Glutamatergic neuron (in vitro differentiated cells): ENCODE measurements around the gene ZNF860. TPM values are rescaled to one million over a fixed set of nuclear protein-coding genes. Genes with fewer than 3 reads are reported as not detected.

Source experiments
- DNase-seq: peaks from one replicate; pipeline ENCODE4 v3.0.0; 2022
- H3K27ac Mint-ChIP-seq: one replicate; pipeline ENCODE4 v1.8.0; 2020; ENCODE audit warnings: mild to moderate bottlenecking, mixed read lengths, inconsistent platforms; ENCODE audit not compliant: unreplicated experiment
- H3K27me3 Mint-ChIP-seq: one replicate; pipeline ENCODE4 v1.8.0; 2020; ENCODE audit warnings: mild to moderate bottlenecking, moderate library complexity, mixed read lengths, inconsistent platforms; ENCODE audit not compliant: unreplicated experiment
- H3K36me3 Mint-ChIP-seq: one replicate; pipeline ENCODE4 v1.8.0; 2020; ENCODE audit warnings: mild to moderate bottlenecking, mixed read lengths, inconsistent platforms; ENCODE audit not compliant: unreplicated experiment
- H3K4me1 Mint-ChIP-seq: one replicate; pipeline ENCODE4 v1.8.0; 2020; ENCODE audit warnings: mild to moderate bottlenecking, low read depth, mixed read lengths, inconsistent platforms; ENCODE audit not compliant: unreplicated experiment
- H3K4me3 Mint-ChIP-seq: one replicate; pipeline ENCODE4 v1.8.0; 2020; ENCODE audit warnings: mild to moderate bottlenecking, mixed read lengths, inconsistent platforms; ENCODE audit not compliant: unreplicated experiment
- H3K9me3 Mint-ChIP-seq: one replicate; pipeline ENCODE4 v1.8.0; 2020; ENCODE audit warnings: mild to moderate bottlenecking, moderate library complexity, mixed read lengths, inconsistent platforms; ENCODE audit not compliant: unreplicated experiment
- CTCF ChIP-seq: fragments of 200-600 bp; sonication (generic); IDR thresholded peaks from one replicate; pipeline ENCODE4 v1.5.0; 2021; ENCODE audit not compliant: partially characterized antibody, unreplicated experiment
- total RNA-seq: library from RNA; stranded (reverse); fragmentation: NEBNext Ultra II Directional; extraction: Animal tissue kit (Norgen Biotek cat#: 25700); gene quantifications from one replicate; pipeline ENCODE4 v1.2.1, GENCODE V29; 2021; ENCODE audit not compliant: unreplicated experiment

The ZNF860 gene
- total RNA-seq, 1 donor from 2014 or later = not detected

GRCh38 chr3:31959251-31959650 is 22.3 kb upstream of the ZNF860 start:
- TF ChIP-seq CTCF = no peak
- peaks cover 2% of the 10 kb centered on the region for H3K9me3 Mint-ChIP-seq
- peaks cover 1% of the 10 kb centered on the region for H3K27me3 Mint-ChIP-seq
- no peak overlapping the region for H3K27ac Mint-ChIP-seq
- H3K4me3 Mint-ChIP-seq = peak overlapping the region; percentile 42
- H3K4me1 Mint-ChIP-seq = peaks cover 35% of the 10 kb centered on the region
- H3K36me3 Mint-ChIP-seq = peaks cover 15% of the 10 kb centered on the region
- DNase-seq = no peak

DNA sequence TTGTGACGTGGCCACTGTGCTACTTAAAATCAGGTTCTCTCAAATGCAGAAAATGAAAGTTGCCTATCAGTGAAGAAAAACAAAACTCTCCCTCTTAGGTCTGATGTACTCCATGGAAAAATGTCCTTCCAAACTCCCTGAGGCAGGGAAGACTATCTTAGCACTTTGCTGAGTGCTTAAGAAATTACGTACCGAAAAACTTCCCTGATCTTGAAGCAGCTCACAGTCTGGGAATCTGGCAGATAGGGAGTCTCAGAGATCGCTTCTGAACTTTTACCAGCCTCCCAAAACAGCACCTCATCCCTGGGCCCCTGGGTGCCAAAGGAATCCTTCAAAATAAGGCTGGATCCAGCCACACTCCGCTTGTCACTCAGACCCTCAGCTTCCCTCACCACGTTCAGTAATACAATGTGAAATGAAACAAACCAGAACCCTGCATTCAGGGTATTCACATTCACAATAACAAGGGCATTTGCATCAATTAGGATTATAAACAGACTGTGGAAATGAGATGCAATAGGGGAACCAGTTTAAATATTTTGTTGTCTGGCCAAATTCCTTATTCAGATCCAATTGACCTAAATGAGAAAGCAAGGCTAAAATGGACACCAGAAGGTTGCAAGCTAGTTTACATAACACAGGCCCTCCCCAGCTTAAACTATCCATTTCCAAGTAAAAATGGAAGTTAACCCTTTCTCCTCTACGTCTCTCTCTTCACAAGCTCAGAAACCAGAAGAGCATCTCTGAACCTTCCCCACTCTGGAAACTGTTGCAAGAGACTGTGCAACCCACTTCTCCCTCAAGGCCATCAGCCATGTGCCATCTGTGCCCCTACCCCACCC is 21.4 kb upstream of the ZNF860 start:
- Mint-ChIP-seq H3K36me3 (peaks cover 9% of the 10 kb centered on the region), H3K27me3 (peaks cover 1% of the 10 kb centered on the region), H3K4me1 (peaks cover 35% of the 10 kb centered on the region), H3K9me3 (peaks cover 2% of the 10 kb centered on the region), H3K4me3 (peak overlapping the region; percentile 69), H3K27ac (peak overlapping the region; percentile 72)
- DNase-seq = no peak
- TF ChIP-seq CTCF = no peak

DNA sequence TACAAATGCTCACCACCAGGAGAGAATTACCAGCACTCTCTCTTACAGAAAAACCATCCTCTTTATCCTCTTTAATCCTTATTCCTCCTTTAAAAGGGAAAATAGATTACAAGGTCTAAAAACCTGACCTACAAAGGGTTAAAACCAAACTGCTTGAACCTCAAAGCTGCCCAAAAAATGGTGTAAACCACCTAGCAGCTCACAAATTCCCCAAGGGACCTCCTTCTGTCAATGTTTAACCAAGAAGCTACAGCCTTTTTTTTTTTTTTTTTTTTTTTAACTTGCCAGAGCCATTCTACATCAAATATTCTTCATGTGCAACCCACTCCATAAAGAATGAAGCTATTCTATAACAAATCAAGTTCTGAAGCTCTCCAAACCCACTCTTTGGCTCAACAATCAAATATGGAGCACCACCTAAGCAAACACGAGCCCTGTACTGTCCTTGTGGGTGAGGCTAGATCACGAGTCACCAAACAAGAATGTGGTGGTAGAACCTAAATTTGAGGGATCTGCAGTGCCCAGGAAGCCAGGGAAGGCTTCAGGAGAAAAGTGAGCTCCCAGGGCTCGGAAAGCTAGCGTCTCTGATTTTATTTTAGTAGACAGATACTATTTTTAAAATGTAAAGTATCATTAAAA is 20.6 kb upstream of the ZNF860 start:
- Mint-ChIP-seq H3K4me3 (peak overlapping the region; percentile 69), H3K27me3 (peaks cover 1% of the 10 kb centered on the region), H3K27ac (peak overlapping the region; percentile 72), H3K9me3 (peaks cover 2% of the 10 kb centered on the region), H3K4me1 (peaks cover 35% of the 10 kb centered on the region), H3K36me3 (peaks cover 1% of the 10 kb centered on the region)
- no peak for TF ChIP-seq CTCF
- no peak for DNase-seq

DNA sequence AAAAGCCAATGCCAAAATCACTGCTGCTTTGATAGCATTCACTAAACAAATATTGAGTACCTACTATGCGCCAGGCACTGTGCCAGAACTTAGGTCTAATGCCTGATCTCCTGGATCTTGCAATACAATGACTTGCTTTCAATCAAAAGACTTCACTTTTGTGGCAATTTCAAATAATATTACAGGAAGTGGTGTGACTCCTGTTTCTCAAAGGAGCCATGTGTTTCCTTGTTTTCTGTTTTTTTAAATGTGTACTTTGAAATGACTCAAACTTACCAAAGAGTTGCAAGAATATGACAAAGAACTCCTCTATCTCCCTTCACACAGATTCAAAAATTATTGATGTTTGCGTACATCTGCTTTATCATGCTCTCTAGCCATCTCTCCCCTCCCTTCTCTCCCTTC is 18.7 kb upstream of the ZNF860 start:
- H3K4me3 Mint-ChIP-seq = no peak overlapping the region
- no peak overlapping the region for H3K27ac Mint-ChIP-seq
- DNase-seq = no peak
- no peaks in the 10 kb centered on the region for H3K36me3 Mint-ChIP-seq
- peaks cover 1% of the 10 kb centered on the region for H3K27me3 Mint-ChIP-seq
- peaks cover 2% of the 10 kb centered on the region for H3K9me3 Mint-ChIP-seq
- H3K4me1 Mint-ChIP-seq = peaks cover 34% of the 10 kb centered on the region
- no peak for TF ChIP-seq CTCF

- Mint-ChIP-seq H3K36me3 (no peaks in the 10 kb centered on the region), H3K27me3 (peaks cover 1% of the 10 kb centered on the region), H3K27ac (no peak overlapping the region), H3K4me1 (no peaks in the 10 kb centered on the region), H3K9me3 (no peaks in the 10 kb centered on the region), H3K4me3 (no peak overlapping the region)
- TF ChIP-seq CTCF = no peak
- DNase-seq = no peak
These were observed 14.5 kb upstream of the ZNF860 start for GRCh38 chr3:31966978-31967591.
